ENCODE measurements around the gene AGK.

AGK gene

GRCh38 chr7:141701489-141702046, 150.4 kb downstream of the AGK start:
- Histone ChIP-seq H3K79me2 (ENCODE audit: insufficient read depth, low read depth) (no peaks in the 10 kb centered on the region), H3K36me3 (ENCODE audit: insufficient read depth) (no peaks in the 10 kb centered on the region), H2AFZ (ENCODE audit: low read depth) (peak overlapping the region; percentile 69), H3K4me1 (ENCODE audit: low read depth, poor library complexity, severe bottlenecking) (peaks cover 30% of the 10 kb centered on the region), H3K4me2 (peak overlapping the region; percentile 35; the same call in 1 of the 2 replicates), H3K4me3 (IDR thresholded peaks at IDR 0.05; ENCODE audit: insufficient read depth, low read depth, low read length) (no peak overlapping the region), H4K20me1 (ENCODE audit: insufficient read depth) (no peaks in the 10 kb centered on the region), H3K27me3 (ENCODE audit: insufficient read depth, low read depth) (no peaks in the 10 kb centered on the region), H3K9ac (peak overlapping the region; percentile 40; the same call in 1 of the 2 replicates), H3K27ac (no peak overlapping the region)
- no peak for TF ChIP-seq CTCF (conservative IDR thresholded peaks at IDR 0.05; ENCODE audit: low read depth, low read length)

GRCh38 chr7:141702047-141702567, 150.9 kb downstream of the AGK start, which contains the start of gene DENND11:
Gene DENND11, minus strand, starts transcription at chr7:141702166. Its CDS starts 13 bp downstream, at chr7:141702153.
- Histone ChIP-seq H3K36me3 (ENCODE audit: insufficient read depth) (no peaks in the 10 kb centered on the region), H3K27me3 (ENCODE audit: insufficient read depth, low read depth) (no peaks in the 10 kb centered on the region), H2AFZ (ENCODE audit: low read depth) (peak within 1 kb of the TSS; percentile 69), H4K20me1 (ENCODE audit: insufficient read depth) (no peaks in the 10 kb centered on the region), H3K27ac (no peak within 1 kb of the TSS), H3K9ac (peak within 1 kb of the TSS; percentile 40; the same call in 1 of the 2 replicates), H3K4me3 (IDR thresholded peaks at IDR 0.05; ENCODE audit: insufficient read depth, low read depth, low read length) (no peak within 1 kb of the TSS), H3K4me2 (peak within 1 kb of the TSS; percentile 83), H3K4me1 (ENCODE audit: low read depth, poor library complexity, severe bottlenecking) (peaks cover 26% of the 10 kb centered on the region), H3K79me2 (ENCODE audit: insufficient read depth, low read depth) (no peaks in the 10 kb centered on the region)
- TF ChIP-seq CTCF (conservative IDR thresholded peaks at IDR 0.05; ENCODE audit: low read depth, low read length) = no peak

- Histone ChIP-seq H3K36me3 (ENCODE audit: insufficient read depth) (no peaks in the 10 kb centered on the region), H2AFZ (ENCODE audit: low read depth) (peak overlapping the region; percentile 53; the same call in 1 of the 2 replicates), H3K4me1 (ENCODE audit: low read depth, poor library complexity, severe bottlenecking) (peaks cover 18% of the 10 kb centered on the region), H3K9ac (no peak overlapping the region), H4K20me1 (ENCODE audit: insufficient read depth) (no peaks in the 10 kb centered on the region), H3K4me3 (IDR thresholded peaks at IDR 0.05; ENCODE audit: insufficient read depth, low read depth, low read length) (no peak overlapping the region), H3K79me2 (ENCODE audit: insufficient read depth, low read depth) (no peaks in the 10 kb centered on the region), H3K4me2 (peak overlapping the region; percentile 83), H3K27ac (no peak overlapping the region), H3K27me3 (ENCODE audit: insufficient read depth, low read depth) (no peaks in the 10 kb centered on the region)
- no peak for TF ChIP-seq CTCF (conservative IDR thresholded peaks at IDR 0.05; ENCODE audit: low read depth, low read length)
Observed at GRCh38 chr7:141702892-141703291, 151.7 kb downstream of the AGK start.

- no peak overlapping the region for H3K4me2 ChIP-seq
- no peaks in the 10 kb centered on the region for H3K27me3 ChIP-seq (ENCODE audit: insufficient read depth, low read depth)
- TF ChIP-seq CTCF (conservative IDR thresholded peaks at IDR 0.05; ENCODE audit: low read depth, low read length) = no peak
- H3K4me3 ChIP-seq (IDR thresholded peaks at IDR 0.05; ENCODE audit: insufficient read depth, low read depth, low read length) = no peak overlapping the region
- H3K4me1 ChIP-seq (ENCODE audit: low read depth, poor library complexity, severe bottlenecking) = peaks cover 8% of the 10 kb centered on the region
- H3K36me3 ChIP-seq (ENCODE audit: insufficient read depth) = no peaks in the 10 kb centered on the region
- no peak overlapping the region for H3K9ac ChIP-seq
- no peak overlapping the region for H2AFZ ChIP-seq (ENCODE audit: low read depth)
- no peaks in the 10 kb centered on the region for H4K20me1 ChIP-seq (ENCODE audit: insufficient read depth)
- H3K27ac ChIP-seq = no peak overlapping the region
- no peaks in the 10 kb centered on the region for H3K79me2 ChIP-seq (ENCODE audit: insufficient read depth, low read depth)
Observed at GRCh38 chr7:141704112-141704511, 152.9 kb downstream of the AGK start.
